NCI-H2107 (cell line): ENCODE measurements around the gene BCL2L13.

ENCODE experiments used
- DNase-seq: peaks from one replicate; lab custom pipeline; 2025; lab: John Stamatoyannopoulos, UW

Gene BCL2L13

GRCh38 chr22:17638432-17639246 lies at the start of gene BCL2L13:
TSS of gene BCL2L13 (plus strand) at chr22:17638757. CDS start at chr22:17655712, 16,955 bp downstream.
- DNase-seq = peak; percentile 30

- no peak for DNase-seq
Measured at GRCh38 chr22:17589810-17590375, 48.7 kb upstream of the BCL2L13 start.

GRCh38 chr22:17590586-17590985 lies 48.0 kb upstream of the BCL2L13 start:
- no peak for DNase-seq

GRCh38 chr22:17592201-17592600 lies 46.4 kb upstream of the BCL2L13 start:
- DNase-seq = no peak

GRCh38 chr22:17596226-17596625 lies 42.3 kb upstream of the BCL2L13 start:
- no peak for DNase-seq

- DNase-seq = no peak
Measured at GRCh38 chr22:17597217-17597616, 41.3 kb upstream of the BCL2L13 start.

- DNase-seq = no peak
Measured at GRCh38 chr22:17598318-17598717, 40.2 kb upstream of the BCL2L13 start.

GRCh38 chr22:17601031-17601430 lies 37.5 kb upstream of the BCL2L13 start:
- no peak for DNase-seq

- DNase-seq = no peak
Measured at GRCh38 chr22:17603668-17604067, 34.9 kb upstream of the BCL2L13 start.

- DNase-seq = no peak
Measured at GRCh38 chr22:17606496-17606895, 32.1 kb upstream of the BCL2L13 start.

GRCh38 chr22:17607891-17608521 lies 30.6 kb upstream of the BCL2L13 start:
- DNase-seq = no peak

- no peak for DNase-seq
Measured at GRCh38 chr22:17612057-17612456, 26.5 kb upstream of the BCL2L13 start.

GRCh38 chr22:17613280-17613679 lies 25.3 kb upstream of the BCL2L13 start:
- no peak for DNase-seq

GRCh38 chr22:17627961-17628405 lies 10.6 kb upstream of the BCL2L13 start:
- DNase-seq = no peak

GRCh38 chr22:17628406-17629172 lies 10.0 kb upstream of the BCL2L13 start, which contains the start of gene ATP6V1E1:
TSS of gene ATP6V1E1 (minus strand) at chr22:17628749. CDS start at chr22:17628635, 114 bp downstream.
- peak; percentile 73 for DNase-seq

- DNase-seq = no peak
Measured at GRCh38 chr22:17629173-17629489, 9.4 kb upstream of the BCL2L13 start.

- DNase-seq = no peak
Measured at GRCh38 chr22:17629641-17630040, 8.9 kb upstream of the BCL2L13 start.

GRCh38 chr22:17631076-17631565 lies 7.4 kb upstream of the BCL2L13 start:
- no peak for DNase-seq

- no peak for DNase-seq
Measured at GRCh38 chr22:17633217-17633997, 5.2 kb upstream of the BCL2L13 start.

- DNase-seq = no peak
Measured at GRCh38 chr22:17633998-17634323, 4.6 kb upstream of the BCL2L13 start.

- DNase-seq = no peak
Measured at GRCh38 chr22:17634696-17635095, 3.9 kb upstream of the BCL2L13 start.
